GM12864 (cell line): ENCODE data around the gene TPPP2.

Experiments used
- DNase-seq: peaks from one replicate; pipeline ENCODE4 v3.0.0-alpha.2; 2011; ENCODE audit warnings: low read depth
- H3K4me3 ChIP-seq: 2 replicates; pipeline ENCODE4 v1.5.1; 2011; ENCODE audit warnings: mild to moderate bottlenecking, low read depth, low read length, control low read depth
- CTCF ChIP-seq: IDR thresholded peaks from 2 replicates; pipeline ENCODE4 v1.5.1; 2011; ENCODE audit warnings: low read depth, mild to moderate bottlenecking, moderate library complexity, low read length, control low read depth, inconsistent platforms; ENCODE audit errors: missing control alignments

Gene TPPP2

GRCh38 chr14:21026988-21027315, 3.1 kb upstream of the TPPP2 start:
- DNase-seq: no peak

DNA sequence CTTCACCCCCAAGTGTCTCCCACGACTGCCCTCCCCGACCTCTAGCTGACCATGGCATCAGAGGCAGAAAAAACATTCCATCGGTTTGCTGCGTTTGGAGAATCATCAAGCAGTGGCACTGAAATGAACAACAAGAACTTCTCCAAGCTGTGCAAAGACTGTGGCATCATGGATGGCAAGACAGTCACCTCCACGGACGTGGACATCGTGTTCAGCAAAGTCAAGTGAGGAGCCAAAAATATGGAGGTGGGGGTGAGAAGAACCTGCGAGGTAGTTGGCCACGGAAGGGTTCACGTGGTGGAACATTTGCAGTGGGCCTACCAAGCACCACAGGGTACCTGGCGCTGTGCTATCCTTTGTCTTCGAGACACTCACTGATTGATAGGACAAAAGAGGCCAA, 514 bp downstream of the TPPP2 start:
- DNase-seq: no peak
- no peak for TF ChIP-seq CTCF
- H3K4me3 ChIP-seq: no peak overlapping the region

More at GRCh38 chr14:21026988-21027315, 3.1 kb upstream of the TPPP2 start:
- no peak overlapping the region for H3K4me3 ChIP-seq
- no peak for TF ChIP-seq CTCF

DNA sequence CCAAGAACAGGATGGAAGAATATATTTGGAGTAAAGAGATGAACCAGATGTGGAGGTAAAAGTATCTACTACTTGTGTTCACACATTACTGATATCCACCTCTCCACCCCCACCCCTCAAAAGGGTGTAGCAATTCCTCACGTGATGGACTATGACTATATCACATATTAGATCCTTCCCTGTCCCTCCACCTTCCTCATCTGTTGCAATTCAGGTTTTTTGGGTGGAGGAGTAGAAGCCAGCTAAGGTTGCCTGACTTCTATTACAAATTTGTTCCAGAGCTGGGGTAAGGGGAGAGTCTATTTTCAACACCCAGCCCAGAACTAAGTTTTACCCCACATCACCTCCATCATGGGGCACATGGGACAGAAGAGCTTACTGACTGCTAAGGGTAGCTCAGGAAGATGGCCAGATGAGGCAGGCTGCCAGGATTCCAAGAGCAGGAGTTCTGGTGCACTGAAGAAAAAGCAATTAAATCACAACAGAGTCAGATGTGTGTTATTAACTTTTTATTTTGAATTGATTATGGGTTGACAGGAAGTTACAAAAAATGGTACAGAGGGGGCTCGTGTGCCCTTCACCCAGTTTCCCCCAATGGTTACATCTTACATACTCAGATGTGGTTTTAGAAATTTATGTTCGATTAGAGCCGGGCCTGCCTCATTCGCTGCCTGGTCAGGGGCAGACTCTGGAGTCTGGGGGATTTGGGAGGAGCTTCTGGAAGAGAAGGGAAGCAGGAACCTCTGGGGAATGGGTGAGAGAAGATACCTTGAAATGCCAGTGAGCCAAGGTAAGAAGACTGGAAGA, 2.5 kb downstream of the TPPP2 start:
- DNase-seq: no peak
- no peak overlapping the region for H3K4me3 ChIP-seq
- no peak for TF ChIP-seq CTCF

- H3K4me3 ChIP-seq: no peak overlapping the region
- no peak for DNase-seq
- no peak for TF ChIP-seq CTCF
Observed at GRCh38 chr14:21033133-21033698, 3.2 kb downstream of the TPPP2 start.

- no peak for TF ChIP-seq CTCF
- no peak within 1 kb of the TSS for H3K4me3 ChIP-seq
- no peak for DNase-seq
Observed at GRCh38 chr14:21034707-21035106, 4.7 kb downstream of the TPPP2 start, which contains the start of gene RNASE13. RNASE13 (minus strand) TSS chr14:21034807; CDS start chr14:21034288, 519 bp downstream.

DNA sequence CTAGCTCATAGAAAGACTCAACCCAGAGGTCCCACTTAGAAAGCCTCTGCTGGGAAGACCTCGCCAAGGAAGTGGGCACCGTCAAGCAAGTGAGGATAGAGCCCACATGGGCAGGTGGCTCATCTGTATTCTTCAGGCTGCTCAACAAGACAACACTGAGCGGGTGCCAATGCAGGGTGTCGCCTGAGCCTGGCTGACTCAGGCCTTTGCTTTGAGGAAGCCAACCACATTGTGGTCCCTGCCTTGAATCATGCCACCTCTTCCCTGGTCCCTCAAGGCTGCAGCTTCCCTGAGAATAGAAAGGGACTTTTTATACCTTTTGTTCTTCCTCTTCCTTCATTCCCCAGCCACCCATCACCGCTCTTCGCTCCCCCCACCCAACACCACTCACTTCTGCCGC, 6.7 kb downstream of the TPPP2 start:
- TF ChIP-seq CTCF: no peak
- no peak overlapping the region for H3K4me3 ChIP-seq
- no peak for DNase-seq

DNA sequence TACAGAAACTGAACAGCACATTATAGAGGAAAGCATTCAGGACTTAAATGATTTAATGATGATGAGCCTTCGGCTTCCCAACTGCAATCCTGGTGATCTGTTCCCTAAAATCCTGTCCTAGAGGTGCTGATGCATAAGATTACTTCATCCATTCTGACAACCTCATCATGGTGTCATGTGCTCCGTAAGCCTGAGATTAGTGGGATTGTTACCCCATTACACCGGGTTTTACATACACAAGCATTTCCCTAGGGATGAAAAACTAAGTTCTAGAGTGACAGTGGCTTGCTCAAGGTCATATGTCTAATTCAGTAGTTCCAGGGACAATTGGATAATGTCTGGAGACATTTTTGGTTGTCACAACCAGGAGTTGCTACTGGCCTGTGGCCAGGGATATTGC, 7.1 kb downstream of the TPPP2 start:
- TF ChIP-seq CTCF: no peak
- no peak overlapping the region for H3K4me3 ChIP-seq
- DNase-seq: no peak
